A549 (cell line): ENCODE results near the gene TBCE.

Experiments
- BHLHE40 ChIP-seq: IDR thresholded peaks from 2 replicates; pipeline ENCODE4 v1.6.1; 2012; ENCODE audit warnings: low read depth, low read length, inconsistent platforms
- CEBPB ChIP-seq, 2 experiments: fragments of >200 bp in 1 of 2; sonication (Bioruptor Twin) in 1 of 2; formaldehyde crosslinking in 1 of 2; IDR thresholded peaks; 2 replicates each; pipeline ENCODE4 v1.6.1; 2012 to 2016
- EP300 ChIP-seq, 2 experiments: fragments of >200 bp; sonication (Bioruptor Twin); formaldehyde crosslinking; IDR thresholded peaks; 2 replicates in 1 of 2; 3 replicates in 1 of 2; pipeline ENCODE4 v1.6.1; 2016 to 2017
- GATA3 ChIP-seq: IDR thresholded peaks from 2 replicates; pipeline ENCODE4 v1.6.1; 2012; ENCODE audit warnings: borderline replicate concordance
- JUNB ChIP-seq: fragments of >200 bp; sonication (Bioruptor Twin); formaldehyde crosslinking; IDR thresholded peaks from 2 replicates; pipeline ENCODE4 v1.6.1; 2016
- KDM5A ChIP-seq: fragments of 200-600 bp; sonication (generic); IDR thresholded peaks from 2 replicates; pipeline ENCODE4 v1.6.1; 2016; ENCODE audit warnings: antibody characterized with exemption, mild to moderate bottlenecking
- POLR2A ChIP-seq: IDR thresholded peaks from 2 replicates; pipeline ENCODE4 v1.6.1; 2012; ENCODE audit warnings: mild to moderate bottlenecking, low read length
- RAD21 ChIP-seq, 2 experiments: fragments of >200 bp in 1 of 2; sonication (Bioruptor Twin) in 1 of 2; formaldehyde crosslinking in 1 of 2; IDR thresholded peaks in 1 of 2; conservative IDR thresholded peaks in 1 of 2; 2 replicates in 1 of 2; 3 replicates in 1 of 2; pipeline ENCODE4 v1.6.1; 2012 to 2018; ENCODE audit warnings: inconsistent platforms in 1 of 2
- RFX5 ChIP-seq: fragments of 450-650 bp; IDR thresholded peaks from 2 replicates; pipeline ENCODE4 v1.7.1; 2014; ENCODE audit warnings: antibody characterized with exemption, mild to moderate bottlenecking, moderate library complexity
- ZFP36 ChIP-seq: fragments of 450-650 bp; IDR thresholded peaks from 2 replicates; pipeline ENCODE4 v1.6.1; 2014; ENCODE audit warnings: borderline replicate concordance; ENCODE audit not compliant: partially characterized antibody
- TF ChIP-seq, protein P1 (sequence below): fragments of >200 bp; sonication (Bioruptor Twin); formaldehyde crosslinking; IDR thresholded peaks from 3 replicates; pipeline ENCODE4 v1.5.1; 2016
- TF ChIP-seq, protein P2 (sequence below): fragments of 450-650 bp; IDR thresholded peaks from 2 replicates; pipeline ENCODE4 v1.6.1; 2014; ENCODE audit warnings: antibody characterized with exemption
- TF ChIP-seq, protein P3 (sequence below): IDR thresholded peaks from 2 replicates; pipeline ENCODE4 v1.6.1; 2012

DNA sequence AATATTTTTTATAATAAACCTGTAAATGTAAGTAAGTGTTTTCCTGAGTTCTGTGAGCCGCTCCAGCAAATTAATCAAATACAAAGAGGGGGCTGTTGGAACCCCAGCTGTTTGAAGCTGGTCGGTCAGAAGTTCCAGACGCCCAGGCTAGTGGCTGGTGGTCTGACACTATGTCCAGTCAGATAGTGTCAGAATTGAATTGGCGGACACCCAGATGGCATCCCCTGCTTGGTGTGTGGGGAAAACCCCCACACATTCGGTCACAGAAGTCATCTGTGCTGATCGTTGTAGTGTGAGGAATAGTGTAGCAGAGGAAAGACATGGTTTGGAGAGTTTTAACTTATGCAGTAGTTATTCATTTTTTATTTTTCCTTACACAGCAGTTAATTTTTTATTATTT lies 32.4 kb downstream of the TBCE start:
- no peak for TF ChIP-seq ZFP36
- TF ChIP-seq GATA3: no peak
- TF ChIP-seq, protein P1, sequence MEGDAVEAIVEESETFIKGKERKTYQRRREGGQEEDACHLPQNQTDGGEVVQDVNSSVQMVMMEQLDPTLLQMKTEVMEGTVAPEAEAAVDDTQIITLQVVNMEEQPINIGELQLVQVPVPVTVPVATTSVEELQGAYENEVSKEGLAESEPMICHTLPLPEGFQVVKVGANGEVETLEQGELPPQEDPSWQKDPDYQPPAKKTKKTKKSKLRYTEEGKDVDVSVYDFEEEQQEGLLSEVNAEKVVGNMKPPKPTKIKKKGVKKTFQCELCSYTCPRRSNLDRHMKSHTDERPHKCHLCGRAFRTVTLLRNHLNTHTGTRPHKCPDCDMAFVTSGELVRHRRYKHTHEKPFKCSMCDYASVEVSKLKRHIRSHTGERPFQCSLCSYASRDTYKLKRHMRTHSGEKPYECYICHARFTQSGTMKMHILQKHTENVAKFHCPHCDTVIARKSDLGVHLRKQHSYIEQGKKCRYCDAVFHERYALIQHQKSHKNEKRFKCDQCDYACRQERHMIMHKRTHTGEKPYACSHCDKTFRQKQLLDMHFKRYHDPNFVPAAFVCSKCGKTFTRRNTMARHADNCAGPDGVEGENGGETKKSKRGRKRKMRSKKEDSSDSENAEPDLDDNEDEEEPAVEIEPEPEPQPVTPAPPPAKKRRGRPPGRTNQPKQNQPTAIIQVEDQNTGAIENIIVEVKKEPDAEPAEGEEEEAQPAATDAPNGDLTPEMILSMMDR: no peak
- TF ChIP-seq, protein P2, sequence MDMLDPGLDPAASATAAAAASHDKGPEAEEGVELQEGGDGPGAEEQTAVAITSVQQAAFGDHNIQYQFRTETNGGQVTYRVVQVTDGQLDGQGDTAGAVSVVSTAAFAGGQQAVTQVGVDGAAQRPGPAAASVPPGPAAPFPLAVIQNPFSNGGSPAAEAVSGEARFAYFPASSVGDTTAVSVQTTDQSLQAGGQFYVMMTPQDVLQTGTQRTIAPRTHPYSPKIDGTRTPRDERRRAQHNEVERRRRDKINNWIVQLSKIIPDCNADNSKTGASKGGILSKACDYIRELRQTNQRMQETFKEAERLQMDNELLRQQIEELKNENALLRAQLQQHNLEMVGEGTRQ: no peak
- TF ChIP-seq POLR2A: no peak
- no peak for TF ChIP-seq CEBPB (IDR thresholded peaks at IDR 0.05)
- TF ChIP-seq, protein P3, sequence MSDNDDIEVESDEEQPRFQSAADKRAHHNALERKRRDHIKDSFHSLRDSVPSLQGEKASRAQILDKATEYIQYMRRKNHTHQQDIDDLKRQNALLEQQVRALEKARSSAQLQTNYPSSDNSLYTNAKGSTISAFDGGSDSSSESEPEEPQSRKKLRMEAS: no peak
- no peak for TF ChIP-seq RAD21 (conservative IDR thresholded peaks at IDR 0.05 in 1 of 2, IDR thresholded peaks at IDR 0.05 in 1 of 2)
- no peak for TF ChIP-seq KDM5A
- no peak for TF ChIP-seq RFX5
- no peak for TF ChIP-seq EP300 (IDR thresholded peaks at IDR 0.05)
- TF ChIP-seq JUNB: no peak
- no peak for TF ChIP-seq BHLHE40
